ENCODE results near the gene KIAA1671. TPM values are rescaled to one million over a fixed set of nuclear protein-coding genes. Genes with fewer than 3 reads are reported as not detected.

KIAA1671 gene
- polyA plus RNA-seq, 1 donor from 2014 or later = 3.0 TPM

DNA sequence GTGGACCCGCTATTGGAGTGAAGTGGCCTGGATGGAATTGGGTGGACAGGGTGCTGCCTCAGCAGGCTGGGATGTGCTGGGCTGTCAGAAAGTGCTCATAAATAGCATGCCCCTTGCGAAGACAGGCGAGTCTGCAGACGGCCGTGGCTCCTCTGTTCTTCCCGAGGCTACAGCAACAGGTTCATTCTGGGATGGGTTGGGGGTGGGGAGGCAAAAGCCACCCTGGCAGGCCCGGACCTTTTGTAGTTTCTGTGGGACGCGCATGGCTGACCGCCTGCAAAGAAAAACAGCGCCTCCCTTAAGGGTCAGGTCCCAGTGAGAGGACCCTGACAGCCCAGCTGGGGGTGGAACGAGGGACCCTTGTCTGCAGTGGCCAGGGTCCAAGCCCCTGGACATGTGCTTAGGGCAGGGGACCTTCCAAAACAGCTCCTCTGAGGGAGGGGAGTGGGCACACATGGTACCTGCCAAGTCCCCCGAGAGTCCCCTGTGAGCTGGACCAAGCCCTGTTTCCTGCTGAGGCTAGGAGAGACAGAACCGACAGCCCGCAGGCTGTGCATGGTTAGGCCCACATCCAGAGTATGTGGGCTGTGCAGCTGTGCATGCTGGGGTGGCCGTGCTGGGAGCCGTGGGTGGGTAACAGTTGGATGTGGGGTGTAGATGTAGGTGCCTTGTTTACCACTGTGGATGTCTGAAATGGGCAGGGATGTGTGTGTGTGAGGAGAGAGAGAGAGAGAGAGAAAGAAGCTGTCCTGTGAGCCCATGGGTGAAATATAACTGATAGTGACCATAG, 247.4 kb downstream of the KIAA1671 start, which contains the start of gene CRYBB3:
Gene CRYBB3, plus strand, starts transcription at position 128 of the 790 bp plus-strand sequence. CDS start 1,539 bp downstream, outside the sequence.
- Histone ChIP-seq H3K36me3 (ENCODE audit: insufficient read depth, low read length) (no peaks in the 10 kb centered on the region), H3K9me2 (ENCODE audit: insufficient read depth, low read length) (no peaks in the 10 kb centered on the region), H3K4me2 (ENCODE audit: low read length) (no peak within 1 kb of the TSS), H3K4me3 (ENCODE audit: low read length) (no peak within 1 kb of the TSS), H2AFZ (ENCODE audit: low read depth, low read length) (no peak within 1 kb of the TSS), H3K79me2 (replicated peaks; ENCODE audit: insufficient read depth, low read length) (no peaks in the 10 kb centered on the region), H4K20me1 (ENCODE audit: insufficient read depth) (no peaks in the 10 kb centered on the region), H3K27me3 (ENCODE audit: insufficient read depth, low read depth, low read length) (no peaks in the 10 kb centered on the region), H3K27ac (ENCODE audit: low read length) (no peak within 1 kb of the TSS), H3K9me3 (ENCODE audit: low read length) (no peaks in the 10 kb centered on the region), H3K9ac (ENCODE audit: low read length) (no peak within 1 kb of the TSS), H3F3A (ENCODE audit: insufficient read depth, low read length, poor library complexity, severe bottlenecking) (no peaks in the 10 kb centered on the region)
- no peak for TF ChIP-seq SMC3 (conservative IDR thresholded peaks at IDR 0.05; ENCODE audit: poor library complexity)
- no peak for TF ChIP-seq RAD21 (conservative IDR thresholded peaks at IDR 0.05)
- no peak for TF ChIP-seq EP300 (conservative IDR thresholded peaks at IDR 0.05; ENCODE audit: poor library complexity, severe bottlenecking)
- no peak for TF ChIP-seq POLR2AphosphoS5 (IDR thresholded peaks at IDR 0.05)
- TF ChIP-seq MXI1 (conservative IDR thresholded peaks at IDR 0.05; ENCODE audit: poor library complexity, severe bottlenecking) = no peak
- TF ChIP-seq TAF1 (IDR thresholded peaks at IDR 0.05; ENCODE audit: low read depth) = no peak
- TF ChIP-seq, protein P1, sequence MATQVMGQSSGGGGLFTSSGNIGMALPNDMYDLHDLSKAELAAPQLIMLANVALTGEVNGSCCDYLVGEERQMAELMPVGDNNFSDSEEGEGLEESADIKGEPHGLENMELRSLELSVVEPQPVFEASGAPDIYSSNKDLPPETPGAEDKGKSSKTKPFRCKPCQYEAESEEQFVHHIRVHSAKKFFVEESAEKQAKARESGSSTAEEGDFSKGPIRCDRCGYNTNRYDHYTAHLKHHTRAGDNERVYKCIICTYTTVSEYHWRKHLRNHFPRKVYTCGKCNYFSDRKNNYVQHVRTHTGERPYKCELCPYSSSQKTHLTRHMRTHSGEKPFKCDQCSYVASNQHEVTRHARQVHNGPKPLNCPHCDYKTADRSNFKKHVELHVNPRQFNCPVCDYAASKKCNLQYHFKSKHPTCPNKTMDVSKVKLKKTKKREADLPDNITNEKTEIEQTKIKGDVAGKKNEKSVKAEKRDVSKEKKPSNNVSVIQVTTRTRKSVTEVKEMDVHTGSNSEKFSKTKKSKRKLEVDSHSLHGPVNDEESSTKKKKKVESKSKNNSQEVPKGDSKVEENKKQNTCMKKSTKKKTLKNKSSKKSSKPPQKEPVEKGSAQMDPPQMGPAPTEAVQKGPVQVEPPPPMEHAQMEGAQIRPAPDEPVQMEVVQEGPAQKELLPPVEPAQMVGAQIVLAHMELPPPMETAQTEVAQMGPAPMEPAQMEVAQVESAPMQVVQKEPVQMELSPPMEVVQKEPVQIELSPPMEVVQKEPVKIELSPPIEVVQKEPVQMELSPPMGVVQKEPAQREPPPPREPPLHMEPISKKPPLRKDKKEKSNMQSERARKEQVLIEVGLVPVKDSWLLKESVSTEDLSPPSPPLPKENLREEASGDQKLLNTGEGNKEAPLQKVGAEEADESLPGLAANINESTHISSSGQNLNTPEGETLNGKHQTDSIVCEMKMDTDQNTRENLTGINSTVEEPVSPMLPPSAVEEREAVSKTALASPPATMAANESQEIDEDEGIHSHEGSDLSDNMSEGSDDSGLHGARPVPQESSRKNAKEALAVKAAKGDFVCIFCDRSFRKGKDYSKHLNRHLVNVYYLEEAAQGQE (IDR thresholded peaks at IDR 0.05; ENCODE audit: borderline replicate concordance) = no peak
- TF ChIP-seq, protein P2, sequence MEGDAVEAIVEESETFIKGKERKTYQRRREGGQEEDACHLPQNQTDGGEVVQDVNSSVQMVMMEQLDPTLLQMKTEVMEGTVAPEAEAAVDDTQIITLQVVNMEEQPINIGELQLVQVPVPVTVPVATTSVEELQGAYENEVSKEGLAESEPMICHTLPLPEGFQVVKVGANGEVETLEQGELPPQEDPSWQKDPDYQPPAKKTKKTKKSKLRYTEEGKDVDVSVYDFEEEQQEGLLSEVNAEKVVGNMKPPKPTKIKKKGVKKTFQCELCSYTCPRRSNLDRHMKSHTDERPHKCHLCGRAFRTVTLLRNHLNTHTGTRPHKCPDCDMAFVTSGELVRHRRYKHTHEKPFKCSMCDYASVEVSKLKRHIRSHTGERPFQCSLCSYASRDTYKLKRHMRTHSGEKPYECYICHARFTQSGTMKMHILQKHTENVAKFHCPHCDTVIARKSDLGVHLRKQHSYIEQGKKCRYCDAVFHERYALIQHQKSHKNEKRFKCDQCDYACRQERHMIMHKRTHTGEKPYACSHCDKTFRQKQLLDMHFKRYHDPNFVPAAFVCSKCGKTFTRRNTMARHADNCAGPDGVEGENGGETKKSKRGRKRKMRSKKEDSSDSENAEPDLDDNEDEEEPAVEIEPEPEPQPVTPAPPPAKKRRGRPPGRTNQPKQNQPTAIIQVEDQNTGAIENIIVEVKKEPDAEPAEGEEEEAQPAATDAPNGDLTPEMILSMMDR (IDR thresholded peaks at IDR 0.05; ENCODE audit: poor library complexity, severe bottlenecking) = no peak
- no peak for TF ChIP-seq EZH2 (IDR thresholded peaks at IDR 0.05; ENCODE audit: borderline replicate concordance, insufficient read depth, low read length, poor library complexity, severe bottlenecking)

DNA sequence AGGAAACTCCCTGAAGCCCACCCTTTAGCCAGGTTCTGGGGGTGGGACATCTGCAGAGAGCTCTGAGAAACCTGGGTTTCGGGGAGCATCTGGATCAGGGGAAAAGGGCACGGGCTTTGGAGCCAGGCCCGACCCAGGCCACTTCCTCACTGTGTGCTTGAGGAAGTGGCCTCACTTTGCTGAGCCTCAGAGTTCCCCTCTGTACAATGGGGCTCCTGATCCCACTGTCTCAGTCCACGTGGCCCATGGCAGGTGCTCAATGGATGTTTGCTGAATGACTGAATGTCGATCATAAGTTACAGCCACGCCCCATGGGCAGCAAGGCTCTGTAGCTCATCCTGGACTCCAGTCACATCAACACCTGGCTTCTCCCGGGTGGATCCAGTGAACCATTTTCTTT, 248.5 kb downstream of the KIAA1671 start:
- H3K4me2 ChIP-seq (ENCODE audit: low read length) = no peak overlapping the region
- no peaks in the 10 kb centered on the region for H4K20me1 ChIP-seq (ENCODE audit: insufficient read depth)
- no peaks in the 10 kb centered on the region for H3K36me3 ChIP-seq (ENCODE audit: insufficient read depth, low read length)
- no peaks in the 10 kb centered on the region for H3K9me3 ChIP-seq (ENCODE audit: low read length)
- TF ChIP-seq EP300 (conservative IDR thresholded peaks at IDR 0.05; ENCODE audit: poor library complexity, severe bottlenecking) = no peak
- no peak for TF ChIP-seq TAF1 (IDR thresholded peaks at IDR 0.05; ENCODE audit: low read depth)
- TF ChIP-seq SMC3 (conservative IDR thresholded peaks at IDR 0.05; ENCODE audit: poor library complexity) = no peak
- H2AFZ ChIP-seq (ENCODE audit: low read depth, low read length) = no peak overlapping the region
- H3K79me2 ChIP-seq (replicated peaks; ENCODE audit: insufficient read depth, low read length) = no peaks in the 10 kb centered on the region
- H3F3A ChIP-seq (ENCODE audit: insufficient read depth, low read length, poor library complexity, severe bottlenecking) = no peaks in the 10 kb centered on the region
- H3K27ac ChIP-seq (ENCODE audit: low read length) = no peak overlapping the region
- no peaks in the 10 kb centered on the region for H3K27me3 ChIP-seq (ENCODE audit: insufficient read depth, low read depth, low read length)
- H3K9ac ChIP-seq (ENCODE audit: low read length) = no peak overlapping the region
- H3K9me2 ChIP-seq (ENCODE audit: insufficient read depth, low read length) = no peaks in the 10 kb centered on the region
- H3K4me3 ChIP-seq (ENCODE audit: low read length) = no peak overlapping the region
